MM.1S (cell line): ENCODE data around the gene MAEA.

Experiments used
- EZH2 ChIP-seq: fragments of 300-600 bp; sonication (generic); optimal IDR thresholded peaks from 2 replicates; pipeline ENCODE3; 2017; ENCODE audit warnings: low read depth, mild to moderate bottlenecking, antibody characterized with exemption, low read length, mixed read lengths
- EZH2phosphoT487 ChIP-seq: fragments of 300-600 bp; sonication (generic); IDR thresholded peaks from 2 replicates; pipeline ENCODE4 v1.6.1; 2018; ENCODE audit warnings: antibody characterized with exemption, low read length
- TF ChIP-seq, protein P1 (sequence below): fragments of 300-600 bp; sonication (generic); IDR thresholded peaks from 2 replicates; pipeline ENCODE4 v1.5.1; 2016; ENCODE audit warnings: antibody characterized with exemption, low read length, mixed read lengths

DNA sequence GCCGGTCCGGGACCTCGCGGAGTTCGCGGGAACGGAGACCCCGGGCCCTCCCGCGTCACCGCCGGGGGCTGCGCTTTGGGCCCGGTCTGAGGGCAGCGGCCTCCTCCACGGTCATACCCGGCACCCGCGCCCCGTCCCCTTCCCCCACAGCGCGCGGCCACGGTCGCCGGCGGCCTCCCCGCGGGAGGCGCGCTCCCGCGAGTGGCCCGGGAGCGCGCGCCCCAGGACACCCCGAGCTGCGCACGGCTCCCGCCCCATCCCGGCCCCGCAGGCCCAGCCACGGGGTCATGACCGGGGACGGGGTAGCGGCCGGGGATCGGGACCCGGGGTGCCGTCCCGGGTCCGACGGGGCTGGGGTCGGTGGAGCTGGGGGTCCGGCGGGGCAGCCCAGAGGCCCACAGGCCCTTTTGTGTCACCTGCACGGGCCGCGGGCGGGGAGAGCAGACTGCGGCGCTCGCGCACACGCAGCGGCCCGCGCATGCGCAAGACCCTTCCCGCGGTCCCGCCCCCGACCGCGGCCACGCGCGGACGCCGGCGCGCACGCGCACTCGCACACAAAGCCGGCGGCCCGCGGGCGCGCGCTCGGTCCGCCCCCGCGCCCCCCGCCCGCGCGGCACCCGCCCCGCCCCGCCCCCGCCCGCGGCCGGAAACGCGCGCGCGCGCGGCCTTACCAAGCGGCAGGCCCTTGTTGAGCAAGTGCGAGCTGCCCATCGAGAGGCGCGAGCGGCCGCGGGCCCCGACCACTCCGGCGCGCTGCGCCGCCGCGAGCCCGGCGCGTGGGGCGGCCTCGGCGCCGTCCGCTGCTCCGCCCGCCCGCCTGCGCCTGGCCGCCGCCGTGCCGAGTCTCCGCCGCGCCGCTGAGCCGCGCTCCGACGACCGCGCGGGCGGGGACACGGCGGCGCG, 41.2 kb upstream of the MAEA start, which contains the start of gene CTBP1:
- TF ChIP-seq, protein P1, sequence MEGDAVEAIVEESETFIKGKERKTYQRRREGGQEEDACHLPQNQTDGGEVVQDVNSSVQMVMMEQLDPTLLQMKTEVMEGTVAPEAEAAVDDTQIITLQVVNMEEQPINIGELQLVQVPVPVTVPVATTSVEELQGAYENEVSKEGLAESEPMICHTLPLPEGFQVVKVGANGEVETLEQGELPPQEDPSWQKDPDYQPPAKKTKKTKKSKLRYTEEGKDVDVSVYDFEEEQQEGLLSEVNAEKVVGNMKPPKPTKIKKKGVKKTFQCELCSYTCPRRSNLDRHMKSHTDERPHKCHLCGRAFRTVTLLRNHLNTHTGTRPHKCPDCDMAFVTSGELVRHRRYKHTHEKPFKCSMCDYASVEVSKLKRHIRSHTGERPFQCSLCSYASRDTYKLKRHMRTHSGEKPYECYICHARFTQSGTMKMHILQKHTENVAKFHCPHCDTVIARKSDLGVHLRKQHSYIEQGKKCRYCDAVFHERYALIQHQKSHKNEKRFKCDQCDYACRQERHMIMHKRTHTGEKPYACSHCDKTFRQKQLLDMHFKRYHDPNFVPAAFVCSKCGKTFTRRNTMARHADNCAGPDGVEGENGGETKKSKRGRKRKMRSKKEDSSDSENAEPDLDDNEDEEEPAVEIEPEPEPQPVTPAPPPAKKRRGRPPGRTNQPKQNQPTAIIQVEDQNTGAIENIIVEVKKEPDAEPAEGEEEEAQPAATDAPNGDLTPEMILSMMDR = no peak
- TF ChIP-seq EZH2 (no peak), EZH2phosphoT487 (no peak)
